Neural progenitor cell (in vitro differentiated cells): Measurements from ENCODE around the gene PPP6R1.

ENCODE experiments used
- CTCF ChIP-seq: fragments of 200-600 bp; sonication (generic); IDR thresholded peaks from 2 replicates; pipeline ENCODE4 v1.5.1; 2017; ENCODE audit warnings: antibody characterized with exemption, mild to moderate bottlenecking
- EZH2 ChIP-seq: fragments of 200-600 bp; sonication (generic); IDR thresholded peaks from 2 replicates; pipeline ENCODE4 v1.6.1; 2017; ENCODE audit warnings: antibody characterized with exemption, mild to moderate bottlenecking, moderate library complexity
- EZH2phosphoT487 ChIP-seq: fragments of 200-600 bp; sonication (generic); IDR thresholded peaks from 2 replicates; pipeline ENCODE4 v1.6.1; 2017; ENCODE audit warnings: antibody characterized with exemption

- no peak for TF ChIP-seq CTCF
- no peak for TF ChIP-seq EZH2phosphoT487
- TF ChIP-seq EZH2, result no peak
These were observed 26.6 kb downstream of the PPP6R1 start for GRCh38 chr19:55232286-55232602.
